Measurements from ENCODE around the gene CDK14.

DNA sequence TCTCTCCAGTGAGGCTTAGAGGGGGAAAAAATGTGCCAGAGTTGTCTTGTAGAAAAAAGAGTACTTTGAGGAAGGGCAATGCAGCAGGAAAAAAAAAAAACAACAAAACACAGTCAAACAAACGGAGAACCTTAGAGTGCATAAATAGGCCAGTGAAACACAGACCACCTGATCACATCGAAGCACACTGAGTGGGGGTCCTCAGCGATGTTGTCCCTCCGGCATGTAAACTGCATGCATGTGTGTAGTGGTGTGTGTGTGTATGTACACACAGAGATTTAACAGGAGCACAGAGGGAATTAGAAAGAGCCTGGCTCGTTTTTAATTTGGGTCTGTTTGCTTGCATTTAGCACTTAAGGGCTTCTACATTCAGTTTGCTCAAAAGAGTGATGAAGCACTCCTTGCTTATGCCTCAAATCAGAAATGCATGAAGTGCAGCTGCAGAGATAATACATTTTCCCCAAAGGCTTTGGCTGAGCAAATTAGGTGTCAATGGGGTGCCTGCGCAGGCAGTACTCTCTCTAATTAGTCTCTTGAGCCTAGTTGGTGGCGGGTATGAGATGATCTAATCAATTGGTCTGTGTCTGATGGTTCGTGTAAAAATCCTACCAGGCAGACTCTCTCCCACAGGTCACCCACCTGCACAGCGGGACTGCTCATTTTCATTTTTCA, 605.5 kb downstream of the CDK14 start:
- TF ChIP-seq CEBPB (IDR thresholded peaks at IDR 0.05; ENCODE audit: borderline replicate concordance in 1 of 2, low read depth in 2 of 2, low read length in 2 of 2) (no peak), RAD51 (IDR thresholded peaks at IDR 0.05) (no peak), EZH2 (IDR thresholded peaks at IDR 0.05; ENCODE audit: borderline replicate concordance, control insufficient read depth, low read depth, low read length) (no peak), POLR2AphosphoS5 (IDR thresholded peaks at IDR 0.05; ENCODE audit: low read length) (no peak)
- TF ChIP-seq, protein P1, sequence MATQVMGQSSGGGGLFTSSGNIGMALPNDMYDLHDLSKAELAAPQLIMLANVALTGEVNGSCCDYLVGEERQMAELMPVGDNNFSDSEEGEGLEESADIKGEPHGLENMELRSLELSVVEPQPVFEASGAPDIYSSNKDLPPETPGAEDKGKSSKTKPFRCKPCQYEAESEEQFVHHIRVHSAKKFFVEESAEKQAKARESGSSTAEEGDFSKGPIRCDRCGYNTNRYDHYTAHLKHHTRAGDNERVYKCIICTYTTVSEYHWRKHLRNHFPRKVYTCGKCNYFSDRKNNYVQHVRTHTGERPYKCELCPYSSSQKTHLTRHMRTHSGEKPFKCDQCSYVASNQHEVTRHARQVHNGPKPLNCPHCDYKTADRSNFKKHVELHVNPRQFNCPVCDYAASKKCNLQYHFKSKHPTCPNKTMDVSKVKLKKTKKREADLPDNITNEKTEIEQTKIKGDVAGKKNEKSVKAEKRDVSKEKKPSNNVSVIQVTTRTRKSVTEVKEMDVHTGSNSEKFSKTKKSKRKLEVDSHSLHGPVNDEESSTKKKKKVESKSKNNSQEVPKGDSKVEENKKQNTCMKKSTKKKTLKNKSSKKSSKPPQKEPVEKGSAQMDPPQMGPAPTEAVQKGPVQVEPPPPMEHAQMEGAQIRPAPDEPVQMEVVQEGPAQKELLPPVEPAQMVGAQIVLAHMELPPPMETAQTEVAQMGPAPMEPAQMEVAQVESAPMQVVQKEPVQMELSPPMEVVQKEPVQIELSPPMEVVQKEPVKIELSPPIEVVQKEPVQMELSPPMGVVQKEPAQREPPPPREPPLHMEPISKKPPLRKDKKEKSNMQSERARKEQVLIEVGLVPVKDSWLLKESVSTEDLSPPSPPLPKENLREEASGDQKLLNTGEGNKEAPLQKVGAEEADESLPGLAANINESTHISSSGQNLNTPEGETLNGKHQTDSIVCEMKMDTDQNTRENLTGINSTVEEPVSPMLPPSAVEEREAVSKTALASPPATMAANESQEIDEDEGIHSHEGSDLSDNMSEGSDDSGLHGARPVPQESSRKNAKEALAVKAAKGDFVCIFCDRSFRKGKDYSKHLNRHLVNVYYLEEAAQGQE (IDR thresholded peaks at IDR 0.05; ENCODE audit: low read depth, low read length), result no peak
- TF ChIP-seq, protein P2, sequence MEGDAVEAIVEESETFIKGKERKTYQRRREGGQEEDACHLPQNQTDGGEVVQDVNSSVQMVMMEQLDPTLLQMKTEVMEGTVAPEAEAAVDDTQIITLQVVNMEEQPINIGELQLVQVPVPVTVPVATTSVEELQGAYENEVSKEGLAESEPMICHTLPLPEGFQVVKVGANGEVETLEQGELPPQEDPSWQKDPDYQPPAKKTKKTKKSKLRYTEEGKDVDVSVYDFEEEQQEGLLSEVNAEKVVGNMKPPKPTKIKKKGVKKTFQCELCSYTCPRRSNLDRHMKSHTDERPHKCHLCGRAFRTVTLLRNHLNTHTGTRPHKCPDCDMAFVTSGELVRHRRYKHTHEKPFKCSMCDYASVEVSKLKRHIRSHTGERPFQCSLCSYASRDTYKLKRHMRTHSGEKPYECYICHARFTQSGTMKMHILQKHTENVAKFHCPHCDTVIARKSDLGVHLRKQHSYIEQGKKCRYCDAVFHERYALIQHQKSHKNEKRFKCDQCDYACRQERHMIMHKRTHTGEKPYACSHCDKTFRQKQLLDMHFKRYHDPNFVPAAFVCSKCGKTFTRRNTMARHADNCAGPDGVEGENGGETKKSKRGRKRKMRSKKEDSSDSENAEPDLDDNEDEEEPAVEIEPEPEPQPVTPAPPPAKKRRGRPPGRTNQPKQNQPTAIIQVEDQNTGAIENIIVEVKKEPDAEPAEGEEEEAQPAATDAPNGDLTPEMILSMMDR (IDR thresholded peaks at IDR 0.05 in 2 of 3, conservative IDR thresholded peaks at IDR 0.05 in 1 of 3; ENCODE audit: control insufficient read depth in 2 of 3, extremely low read depth in 1 of 3, insufficient read depth in 1 of 3, low read depth in 3 of 3, low read length in 3 of 3), result no peak

Data from GM12878 (cell line).